Sigmoid colon (tissue), 4 donors: Measurements from ENCODE around the gene ACAN.

Source experiments
- CTCF ChIP-seq, 4 experiments: fragments of 450-650 bp in 3 of 4; fragments of 200-600 bp in 1 of 4; IDR thresholded peaks; one replicate each; pipeline ENCODE4 v1.5.1; 2016 to 2019; ENCODE audit warnings: antibody characterized with exemption in 4 of 4, mild to moderate bottlenecking in 3 of 4, moderate library complexity in 2 of 4
- EP300 ChIP-seq, 4 donors: sonication (generic); formaldehyde crosslinking; IDR thresholded peaks; one replicate each; pipeline ENCODE4 v1.6.1; 2017; ENCODE audit warnings: antibody characterized with exemption in 4 of 4
- POLR2A ChIP-seq, 2 donors: fragments of 450-650 bp; IDR thresholded peaks; one replicate each; pipeline ENCODE4 v1.6.1; 2016; ENCODE audit warnings: antibody characterized with exemption in 2 of 2, mild to moderate bottlenecking in 2 of 2, moderate library complexity in 2 of 2

- TF ChIP-seq CTCF (IDR thresholded peaks at IDR 0.05) = no peak
- no peak for TF ChIP-seq POLR2A (IDR thresholded peaks at IDR 0.05)
- no peak for TF ChIP-seq EP300 (IDR thresholded peaks at IDR 0.05)
These were observed 70.5 kb downstream of the ACAN start for GRCh38 chr15:88873786-88874185.
